CD4-positive, alpha-beta T cell treated with Interferon gamma for 1 hour (primary cell): ENCODE results near the gene PTH2.
"Not testable (repeated sequence)": the region's sequence is repeated elsewhere in the genome, so short reads cannot be mapped to it uniquely, and the experiment has no call there.

Experiments used
- DNase-seq: peaks from one replicate; pipeline ENCODE4 v3.0.0-alpha.2; 2020

Gene PTH2

DNA sequence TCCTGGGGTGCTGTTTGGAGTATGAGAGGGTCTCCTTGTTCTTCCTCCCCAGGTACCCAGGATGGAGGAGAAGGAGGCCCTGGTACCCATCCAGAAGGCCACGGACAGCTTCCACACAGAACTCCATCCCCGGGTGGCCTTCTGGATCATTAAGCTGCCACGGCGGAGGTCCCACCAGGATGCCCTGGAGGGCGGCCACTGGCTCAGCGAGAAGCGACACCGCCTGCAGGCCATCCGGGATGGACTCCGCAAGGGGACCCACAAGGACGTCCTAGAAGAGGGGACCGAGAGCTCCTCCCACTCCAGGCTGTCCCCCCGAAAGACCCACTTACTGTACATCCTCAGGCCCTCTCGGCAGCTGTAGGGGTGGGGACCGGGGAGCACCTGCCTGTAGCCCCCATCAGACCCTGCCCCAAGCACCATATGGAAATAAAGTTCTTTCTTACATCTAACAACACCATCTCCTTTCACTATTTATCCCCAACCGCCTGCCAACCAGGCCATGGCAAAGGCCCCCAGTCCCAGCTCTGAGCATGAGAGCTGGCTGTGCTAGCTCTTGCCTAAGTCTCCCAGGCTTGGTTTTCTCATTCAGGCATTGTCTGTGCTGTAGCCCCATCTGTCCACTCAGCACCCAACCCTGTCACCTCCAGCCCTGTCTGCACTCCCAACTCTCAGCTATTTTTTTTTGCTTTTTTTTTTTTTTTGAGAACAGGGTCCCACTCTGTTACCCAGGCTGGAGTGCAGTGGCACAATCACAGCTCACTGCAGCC lies 48.4 kb downstream of the PTH2 start:
- DNase-seq = no peak

DNA sequence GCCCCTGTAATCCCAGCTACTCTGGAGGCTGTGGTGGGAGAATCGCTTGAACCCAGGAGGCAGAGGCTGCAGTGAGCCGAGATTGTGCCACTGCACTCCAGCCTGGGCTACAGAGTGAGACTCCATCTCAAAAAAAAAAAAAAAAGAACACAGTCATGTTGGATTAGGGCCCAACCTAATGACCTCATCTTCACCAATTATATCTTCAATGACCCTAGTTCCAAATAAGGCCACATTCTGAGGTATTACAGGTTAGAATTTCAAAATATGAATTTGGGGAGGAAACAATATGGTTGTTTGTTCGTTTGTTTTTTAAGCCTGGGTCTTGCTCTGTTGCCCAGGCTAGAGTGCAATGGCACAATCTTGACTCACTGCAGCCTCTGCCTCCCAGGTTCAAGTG lies 50.1 kb downstream of the PTH2 start:
- DNase-seq = not testable (repeated sequence)
